ENCODE measurements around the gene ACLY. TPM values are rescaled to one million over a fixed set of nuclear protein-coding genes. Genes with fewer than 3 reads are reported as not detected.
A peak's percentile ranks its signal among the peaks of the same experiment; 100 is the strongest.

ACLY gene
- 118 TPM for total RNA-seq

- peak; percentile 97 for DNase-seq
These were observed at the start of gene ACLY for GRCh38 chr17:41918314-41919164. Gene ACLY (minus strand): TSS chr17:41918951. CDS start chr17:41913873, 5,078 bp downstream.

DNA sequence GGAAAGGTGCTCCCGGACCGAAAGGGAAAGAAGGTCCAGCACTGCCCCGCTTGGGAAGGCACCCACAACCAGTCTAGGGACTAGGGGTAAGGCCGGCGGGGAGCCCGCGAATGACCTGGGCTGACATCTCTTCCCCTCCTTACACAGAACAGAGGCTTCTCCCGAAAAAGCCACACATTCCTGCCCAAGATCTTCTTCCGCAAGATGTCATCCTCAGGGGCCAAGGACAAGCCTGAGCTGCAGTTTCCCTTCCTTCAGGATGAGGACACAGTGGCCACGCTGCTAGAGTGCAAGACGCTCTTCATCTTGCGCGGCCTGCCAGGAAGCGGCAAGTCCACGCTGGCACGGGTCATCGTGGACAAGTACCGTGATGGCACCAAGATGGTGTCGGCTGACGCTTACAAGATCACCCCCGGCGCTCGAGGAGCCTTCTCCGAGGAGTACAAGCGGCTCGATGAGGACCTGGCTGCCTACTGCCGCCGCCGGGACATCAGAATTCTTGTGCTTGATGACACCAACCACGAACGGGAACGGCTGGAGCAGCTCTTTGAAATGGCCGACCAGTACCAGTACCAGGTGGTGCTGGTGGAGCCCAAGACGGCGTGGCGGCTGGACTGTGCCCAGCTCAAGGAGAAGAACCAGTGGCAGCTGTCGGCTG is 49.3 kb upstream of the ACLY start:
- no peak for DNase-seq

DNA sequence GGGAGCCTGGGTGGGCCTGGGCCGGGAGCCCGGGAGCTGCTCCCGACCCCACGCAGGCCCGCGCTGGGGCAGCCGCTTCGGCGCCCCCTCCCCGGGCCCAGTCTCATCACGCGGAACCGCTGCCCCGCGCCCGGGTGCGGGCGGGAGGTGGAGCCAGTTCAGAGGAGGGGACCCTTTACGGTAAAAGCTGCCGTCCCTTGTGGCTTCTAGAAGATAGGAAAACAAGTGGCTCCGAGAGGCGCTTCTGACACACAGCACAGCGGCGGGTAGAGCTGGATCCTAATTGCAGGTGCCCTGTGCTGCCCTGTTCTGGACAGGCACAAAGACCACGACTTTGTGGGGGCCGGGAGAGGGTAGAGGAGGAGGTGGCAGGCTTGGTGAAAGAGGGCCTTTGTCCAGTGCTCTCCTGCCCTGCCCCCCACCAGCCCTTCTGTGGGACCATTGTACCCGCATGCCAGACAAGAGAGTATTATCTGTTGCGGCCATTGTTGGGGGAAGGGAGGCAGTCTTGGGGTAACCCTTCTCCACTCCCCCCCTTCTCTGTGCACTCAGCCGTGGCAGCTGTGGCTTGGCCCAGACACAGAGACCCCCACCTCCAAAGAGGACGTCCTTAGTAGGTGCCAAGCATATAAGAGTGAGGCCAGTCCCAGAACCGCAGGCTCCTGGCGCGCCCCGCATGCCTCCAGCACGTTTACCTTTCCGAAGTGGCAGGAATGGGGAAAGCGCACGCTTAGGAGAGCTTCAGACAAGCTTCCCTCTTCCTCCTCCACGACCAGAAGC is 48.6 kb upstream of the ACLY start:
- DNase-seq, result peak; percentile 79

GRCh38 chr17:41966463-41967140 is 47.9 kb upstream of the ACLY start, which contains the start of gene CNP:
Gene CNP (plus strand): TSS chr17:41966795. CDS start chr17:41966885, 90 bp downstream.
- peak; percentile 84 for DNase-seq

DNA sequence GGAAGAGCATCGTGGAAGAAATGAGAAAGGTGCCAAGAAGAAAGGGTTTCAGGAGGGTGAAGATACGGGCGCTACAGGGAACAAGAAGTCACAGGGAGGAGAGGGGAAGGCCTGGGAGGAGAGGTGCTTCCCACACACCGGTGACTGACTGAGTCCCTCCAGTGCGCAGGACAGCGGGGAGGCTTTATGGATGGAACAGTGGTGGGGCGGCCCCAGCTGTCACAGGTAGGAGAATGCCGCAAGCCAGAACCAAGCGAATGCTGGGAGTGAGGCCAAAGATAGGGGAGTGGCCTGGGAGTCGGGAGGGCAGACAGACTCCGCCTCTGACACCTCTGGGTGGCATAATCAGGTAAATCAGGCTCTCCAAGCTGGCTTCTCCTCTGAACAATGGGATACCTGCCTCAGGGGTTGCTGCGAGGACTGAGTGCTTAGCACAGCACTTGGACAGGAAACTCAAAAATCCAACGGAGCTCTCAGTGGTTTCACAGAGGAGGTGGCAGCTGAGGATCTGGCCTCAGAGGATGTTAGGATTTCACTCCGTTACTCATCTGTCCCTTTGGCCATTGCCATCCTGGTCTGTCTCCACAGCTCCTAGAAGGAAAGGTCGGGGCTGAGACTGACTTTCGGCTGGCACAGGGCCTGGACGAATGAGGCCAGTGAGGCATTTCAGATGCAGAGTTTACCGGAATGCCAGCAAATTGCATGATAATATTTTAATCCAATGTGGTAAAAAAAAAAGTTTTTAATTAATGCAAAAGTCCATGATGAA is 47.1 kb upstream of the ACLY start:
- no peak for DNase-seq

DNA sequence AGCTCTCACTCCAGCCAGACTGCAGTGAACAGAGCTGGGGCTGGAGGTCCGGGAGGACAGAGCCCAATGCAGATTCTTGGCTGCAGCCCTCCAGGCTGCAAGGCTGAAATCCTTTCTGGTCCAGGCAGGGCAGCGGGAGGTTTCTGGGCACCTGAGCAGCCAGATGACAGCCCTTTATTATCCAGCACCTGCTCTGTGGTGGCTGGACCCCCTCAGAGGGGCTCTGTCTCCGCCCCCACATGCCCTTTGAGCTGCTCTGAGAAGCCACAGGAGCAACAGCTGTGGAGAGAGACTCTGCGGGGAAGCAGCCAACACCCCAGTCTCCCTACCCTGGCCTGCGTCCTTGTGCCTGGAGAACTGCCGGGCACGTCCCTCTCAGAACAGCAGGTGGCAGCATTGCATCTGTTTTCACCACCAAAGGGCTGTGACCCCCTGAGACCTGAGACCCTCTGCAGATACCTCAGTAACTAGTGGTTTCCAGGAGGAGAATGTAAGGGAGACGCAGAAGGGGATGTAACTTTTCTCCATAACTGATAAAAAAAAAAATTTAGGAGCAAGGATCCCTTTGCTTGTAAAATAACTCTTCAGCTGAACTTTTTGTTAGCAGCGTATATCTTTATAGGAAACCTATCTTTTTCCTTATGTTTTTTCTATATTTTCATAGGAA is 44.1 kb upstream of the ACLY start:
- DNase-seq, result peak; percentile 51

DNA sequence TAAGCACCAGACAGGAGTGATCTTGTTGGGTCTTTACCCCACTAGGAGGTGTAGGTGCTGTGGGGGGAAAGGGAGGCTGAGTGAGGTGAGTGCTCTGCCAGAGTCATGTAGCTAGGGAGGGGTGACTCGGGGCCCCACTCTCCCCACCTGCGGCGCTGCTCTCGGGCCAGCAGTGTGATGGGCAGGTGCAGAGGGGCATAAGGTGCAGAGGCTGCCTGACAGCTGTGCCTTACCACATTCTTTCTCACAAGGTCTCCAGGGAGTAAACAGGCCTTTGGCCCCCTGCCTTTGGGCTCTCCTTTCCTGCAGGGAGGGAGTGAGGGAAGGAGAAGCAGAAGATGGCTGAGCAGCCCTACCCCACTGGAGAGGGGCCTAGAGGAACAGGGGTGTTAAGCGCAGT is 43.4 kb upstream of the ACLY start:
- no peak for DNase-seq

- DNase-seq, result no peak
These were observed 40.8 kb upstream of the ACLY start for GRCh38 chr17:41959336-41960095.

GRCh38 chr17:41959030-41959335 is 40.2 kb upstream of the ACLY start:
- DNase-seq, result no peak

GRCh38 chr17:41957869-41958439 is 39.2 kb upstream of the ACLY start:
- no peak for DNase-seq

DNA sequence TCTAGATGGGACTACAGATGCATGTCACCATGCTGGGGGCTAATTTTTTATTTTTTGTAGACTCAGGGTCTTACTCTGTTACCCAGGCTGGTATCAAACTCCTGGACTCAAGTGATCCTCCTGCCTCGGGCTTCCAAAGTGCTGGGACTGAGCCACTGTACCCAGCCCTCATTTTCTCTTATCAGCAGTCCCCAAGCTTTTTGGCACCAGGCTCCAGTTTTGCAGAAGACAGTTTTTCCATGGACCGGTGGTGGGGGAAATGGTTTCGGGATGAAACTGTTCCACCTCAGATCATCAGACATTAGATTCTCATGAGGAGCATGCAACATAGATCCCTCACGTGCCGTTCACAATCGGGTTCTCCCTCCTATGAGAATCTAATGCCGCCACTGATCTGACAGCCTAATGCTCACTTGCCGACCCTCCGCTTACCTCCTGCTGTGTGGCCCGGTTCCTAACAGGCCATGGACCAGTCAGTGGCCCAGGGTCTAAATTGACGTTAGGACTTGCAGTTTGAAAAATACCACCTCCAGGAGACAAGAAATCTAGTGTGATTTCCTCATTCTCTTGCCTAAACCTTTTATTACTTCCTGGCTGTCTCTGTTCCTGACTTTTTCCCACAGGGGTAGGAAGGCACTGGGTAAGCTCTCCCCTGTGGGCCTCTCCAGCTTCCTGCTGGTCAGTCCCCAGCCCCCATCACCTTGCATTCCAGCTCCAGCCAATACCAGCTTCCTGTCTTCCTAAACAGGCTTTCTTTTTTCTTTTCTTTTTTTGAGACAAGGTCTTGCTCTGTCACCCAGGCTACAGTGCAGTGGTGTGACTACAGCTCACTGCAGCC is 38.5 kb upstream of the ACLY start:
- no peak for DNase-seq

- no peak for DNase-seq
These were observed 37.8 kb upstream of the ACLY start for GRCh38 chr17:41956522-41956921.

DNA sequence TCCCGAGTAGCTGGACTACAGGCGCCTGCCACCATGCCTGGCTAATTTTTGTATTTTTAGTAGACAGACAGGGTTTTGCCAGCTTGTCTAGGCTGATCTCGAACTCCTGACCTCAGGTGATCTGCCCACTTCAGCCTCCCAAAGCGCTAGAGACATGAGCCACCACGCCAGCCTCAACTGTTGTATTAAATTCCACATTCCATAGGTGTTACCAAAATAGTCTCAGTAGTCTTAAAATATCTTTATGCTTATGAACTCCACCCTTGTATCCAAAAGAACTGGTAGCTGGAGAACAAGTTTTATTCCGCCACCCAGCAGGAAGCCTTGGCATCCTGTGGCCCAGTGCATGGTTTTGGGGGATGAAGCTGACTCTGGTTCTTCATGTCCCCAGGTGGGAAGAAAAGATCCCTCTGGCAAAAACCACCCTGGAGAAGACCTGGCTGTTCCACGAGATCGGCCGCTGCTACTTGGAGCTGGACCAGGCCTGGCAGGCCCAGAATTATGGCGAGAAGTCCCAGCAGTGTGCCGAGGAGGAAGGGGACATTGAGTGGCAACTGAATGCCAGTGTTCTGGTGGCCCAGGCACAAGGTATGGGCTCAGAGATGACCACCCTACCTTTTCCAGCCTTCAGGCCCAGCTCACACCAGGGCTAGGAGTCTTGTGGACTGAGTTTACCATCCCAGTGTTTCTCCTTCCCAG is 30.2 kb upstream of the ACLY start:
- DNase-seq, result no peak

- DNase-seq, result no peak
These were observed 26.2 kb upstream of the ACLY start for GRCh38 chr17:41944943-41945342.

GRCh38 chr17:41943492-41943891 is 24.7 kb upstream of the ACLY start:
- DNase-seq, result no peak

GRCh38 chr17:41942626-41943373 is 24.0 kb upstream of the ACLY start:
- no peak for DNase-seq

DNA sequence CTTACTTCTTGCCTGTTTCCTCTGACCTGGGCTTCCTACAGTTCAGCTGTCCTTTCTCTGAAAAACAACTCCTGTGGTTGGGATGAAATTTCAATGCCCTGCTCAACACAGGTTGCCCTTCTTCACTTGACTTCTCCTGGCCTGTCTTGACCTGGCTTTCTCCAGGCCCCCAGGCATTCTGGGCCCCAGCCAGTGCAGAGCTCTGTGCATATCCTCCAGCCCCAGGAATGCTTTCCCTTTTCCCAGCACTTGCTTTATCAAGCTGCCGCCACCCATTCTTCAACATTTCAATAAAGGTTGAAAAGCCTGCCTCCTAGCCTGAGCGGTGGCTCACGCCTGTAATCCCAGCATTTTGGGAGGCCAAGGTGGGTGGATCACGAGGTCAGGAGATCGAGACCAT is 22.4 kb upstream of the ACLY start:
- no peak for DNase-seq

- DNase-seq, result no peak
These were observed 20.9 kb upstream of the ACLY start for GRCh38 chr17:41939693-41940090.

Data from occipital lobe (tissue), 2 donors.